Activated B cell treated with CpG ODN at 0.5 μM for 24 hours (primary cell): ENCODE data around the gene CFAP53. TPM values are rescaled to one million over a fixed set of nuclear protein-coding genes. Genes with fewer than 3 reads are reported as not detected.
"Not testable (repeated sequence)": the region's sequence is repeated elsewhere in the genome, so short reads cannot be mapped to it uniquely, and the experiment has no call there.

Experiments used
- ATAC-seq: fragments of 200-7000 bp; cut with Tn5 transposase; one replicate; pipeline ENCODE4 v1.10.0; 2021; ENCODE audit warnings: low read depth, mild to moderate bottlenecking, moderate library complexity
- CTCF ChIA-PET: fragments of 350-600 bp; sonication (Branson Sonifier 250); formaldehyde crosslinking; loops from one replicate; lab custom pipeline; 2021; ENCODE audit warnings: antibody characterized with exemption; lab: Charles Lee
- POLR2A ChIA-PET: fragments of 350-600 bp; sonication (Branson Sonifier 250); formaldehyde crosslinking; loops from one replicate; lab custom pipeline; 2021; ENCODE audit warnings: antibody characterized with exemption; lab: Charles Lee
- DNase-seq: peaks from one replicate; pipeline ENCODE4 v3.0.0; 2022
- H3K27ac Mint-ChIP-seq: one replicate; pipeline ENCODE4 v1.8.0; 2020; ENCODE audit warnings: mixed read lengths
- H3K27me3 Mint-ChIP-seq: one replicate; pipeline ENCODE4 v1.8.0; 2021; ENCODE audit warnings: mixed read lengths
- H3K36me3 Mint-ChIP-seq: one replicate; pipeline ENCODE4 v1.8.0; 2021; ENCODE audit warnings: low read depth, mixed read lengths
- H3K4me1 Mint-ChIP-seq: one replicate; pipeline ENCODE4 v1.8.0; 2021; ENCODE audit warnings: mixed read lengths
- H3K4me3 Mint-ChIP-seq: one replicate; pipeline ENCODE4 v1.8.0; 2020; ENCODE audit warnings: mild to moderate bottlenecking, mixed read lengths
- H3K9me3 Mint-ChIP-seq: one replicate; pipeline ENCODE4 v1.8.0; 2020; ENCODE audit warnings: mixed read lengths
- intact Hi-C: fragments of 100-400 bp; cut with micrococcal nuclease; formaldehyde crosslinking; loops from one replicate; pipeline ENCODE4 v1.15.1; 2024
- total RNA-seq: library from RNA; stranded (reverse); gene quantifications from 2 replicates; pipeline ENCODE4 v1.2.3, GENCODE V29; 2022
- TF ChIP-seq, protein P1 (sequence below): fragments of 200-600 bp; IDR thresholded peaks from one replicate; pipeline ENCODE4 v1.8.0; 2022; ENCODE audit warnings: antibody characterized with exemption, mild to moderate bottlenecking

CFAP53 gene
- total RNA-seq, 1 donor from 2014 or later: 0.29 TPM

DNA sequence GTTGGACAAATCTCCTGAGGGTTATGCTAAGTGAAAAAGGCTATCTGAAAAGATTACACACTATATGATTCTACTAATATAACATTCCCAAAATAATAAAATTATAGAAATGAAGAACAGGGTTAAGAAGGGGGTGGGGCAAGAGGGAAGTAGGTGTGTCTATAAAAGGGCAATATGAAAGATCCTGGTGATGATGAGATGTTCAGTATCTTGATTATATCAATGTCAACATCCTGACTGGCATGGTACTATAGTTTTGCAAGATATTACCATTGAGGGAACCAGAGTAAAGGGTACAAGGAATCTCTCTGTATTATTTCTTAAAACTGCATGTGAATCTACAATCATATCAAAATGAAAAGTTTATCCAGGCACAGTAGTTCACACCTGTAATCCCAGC, 16.7 kb downstream of the CFAP53 start:
- DNase-seq (no peak), ATAC-seq (no peak)
- no peak overlapping the region for H3K27ac Mint-ChIP-seq
- intact Hi-C loops: no loop called here
- H3K4me3 Mint-ChIP-seq: no peak overlapping the region
- TF ChIP-seq, protein P1, sequence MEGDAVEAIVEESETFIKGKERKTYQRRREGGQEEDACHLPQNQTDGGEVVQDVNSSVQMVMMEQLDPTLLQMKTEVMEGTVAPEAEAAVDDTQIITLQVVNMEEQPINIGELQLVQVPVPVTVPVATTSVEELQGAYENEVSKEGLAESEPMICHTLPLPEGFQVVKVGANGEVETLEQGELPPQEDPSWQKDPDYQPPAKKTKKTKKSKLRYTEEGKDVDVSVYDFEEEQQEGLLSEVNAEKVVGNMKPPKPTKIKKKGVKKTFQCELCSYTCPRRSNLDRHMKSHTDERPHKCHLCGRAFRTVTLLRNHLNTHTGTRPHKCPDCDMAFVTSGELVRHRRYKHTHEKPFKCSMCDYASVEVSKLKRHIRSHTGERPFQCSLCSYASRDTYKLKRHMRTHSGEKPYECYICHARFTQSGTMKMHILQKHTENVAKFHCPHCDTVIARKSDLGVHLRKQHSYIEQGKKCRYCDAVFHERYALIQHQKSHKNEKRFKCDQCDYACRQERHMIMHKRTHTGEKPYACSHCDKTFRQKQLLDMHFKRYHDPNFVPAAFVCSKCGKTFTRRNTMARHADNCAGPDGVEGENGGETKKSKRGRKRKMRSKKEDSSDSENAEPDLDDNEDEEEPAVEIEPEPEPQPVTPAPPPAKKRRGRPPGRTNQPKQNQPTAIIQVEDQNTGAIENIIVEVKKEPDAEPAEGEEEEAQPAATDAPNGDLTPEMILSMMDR: no peak
- no peaks in the 10 kb centered on the region for H3K36me3 Mint-ChIP-seq
- ChIA-PET CTCF (interaction anchor here (1.5 kb wide), 1 partner anchor 107 kb away, joined by 4 read pairs; no protein-coding TSS in a partner anchor), POLR2A (no interaction called here)
- H3K9me3 Mint-ChIP-seq: no peaks in the 10 kb centered on the region
- H3K27me3 Mint-ChIP-seq: peaks cover 3% of the 10 kb centered on the region
- no peaks in the 10 kb centered on the region for H3K4me1 Mint-ChIP-seq

DNA sequence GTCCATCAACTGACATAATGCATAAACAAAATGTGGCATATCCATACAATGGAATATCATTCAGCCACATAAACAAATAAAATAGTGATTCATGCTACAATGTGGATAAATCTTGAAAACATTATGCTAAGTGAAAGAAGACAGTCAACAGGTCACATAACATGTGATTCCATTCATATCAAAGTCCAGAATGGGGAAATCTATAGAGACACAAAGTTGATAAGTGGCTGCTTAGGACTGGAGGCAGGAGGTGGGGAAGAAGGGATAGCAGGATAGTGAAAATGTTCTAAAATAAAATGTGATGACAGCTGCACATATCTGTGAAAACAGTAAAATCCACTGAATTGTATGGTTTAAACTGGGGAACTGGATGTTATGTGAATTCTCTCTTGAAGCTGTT, 18.7 kb downstream of the CFAP53 start:
- TF ChIP-seq, protein P1: no peak
- H3K27me3 Mint-ChIP-seq: peaks cover 3% of the 10 kb centered on the region
- ChIA-PET CTCF (no interaction called here), POLR2A (no interaction called here)
- H3K36me3 Mint-ChIP-seq: no peaks in the 10 kb centered on the region
- H3K4me1 Mint-ChIP-seq: no peaks in the 10 kb centered on the region
- H3K4me3 Mint-ChIP-seq: no peak overlapping the region
- ATAC-seq (no peak), DNase-seq (no peak)
- no peak overlapping the region for H3K27ac Mint-ChIP-seq
- intact Hi-C loops: no loop called here
- H3K9me3 Mint-ChIP-seq: no peaks in the 10 kb centered on the region

DNA sequence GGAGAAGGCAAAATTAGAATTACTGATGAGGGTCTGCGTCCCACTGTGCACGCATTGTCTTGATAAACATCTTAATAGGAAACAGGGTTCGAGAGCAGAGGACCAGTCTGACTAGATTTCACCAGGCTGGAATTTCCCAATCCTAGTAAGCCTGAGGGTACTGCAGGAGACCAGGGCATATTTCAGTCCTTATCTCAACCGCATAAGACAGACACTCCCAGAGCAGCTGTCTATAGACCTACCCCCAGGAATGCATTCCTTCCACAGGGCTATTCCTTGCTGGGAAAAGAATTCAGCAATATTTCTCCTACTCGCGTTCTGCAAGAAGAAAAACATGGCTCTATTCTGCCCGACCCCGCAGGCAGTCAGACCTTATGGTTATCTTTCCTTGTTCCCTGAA, 24.5 kb downstream of the CFAP53 start:
- H3K4me1 Mint-ChIP-seq, ATAC-seq, H3K27me3 Mint-ChIP-seq, DNase-seq, H3K27ac Mint-ChIP-seq, POLR2A ChIA-PET, CTCF ChIA-PET, intact Hi-C loops, H3K4me3 Mint-ChIP-seq, H3K36me3 Mint-ChIP-seq: not testable (repeated sequence)
- H3K9me3 Mint-ChIP-seq: peaks cover 13% of the 10 kb centered on the region

DNA sequence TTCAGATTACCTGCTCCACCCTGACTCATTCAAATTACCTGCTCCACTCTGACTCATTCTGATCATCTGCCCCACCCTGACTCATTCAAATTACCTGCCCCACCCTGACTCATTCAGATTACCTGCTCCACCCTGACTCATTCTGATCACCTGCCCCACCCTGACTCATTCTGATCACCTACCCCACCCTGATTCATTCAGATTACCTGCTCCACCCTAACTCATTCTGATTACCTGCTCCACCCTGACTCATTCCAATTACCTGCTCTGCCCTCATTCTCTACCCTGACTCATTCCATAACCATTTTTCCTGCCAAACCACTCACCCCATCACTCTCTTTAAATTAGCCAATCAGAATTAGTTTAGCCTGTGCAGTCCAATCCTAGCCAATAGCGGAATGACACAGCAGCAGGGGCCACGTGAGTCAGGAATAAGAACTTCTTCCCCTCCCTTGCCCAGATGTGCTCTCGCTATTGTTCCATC, 26.2 kb downstream of the CFAP53 start:
- Mint-ChIP-seq H3K4me1 (peaks cover 5% of the 10 kb centered on the region), H3K9me3 (peaks cover 13% of the 10 kb centered on the region), H3K27me3 (peaks cover 2% of the 10 kb centered on the region), H3K4me3 (no peak overlapping the region), H3K27ac (no peak overlapping the region), H3K36me3 (peaks cover 6% of the 10 kb centered on the region)
- ATAC-seq: no peak
- DNase-seq: no peak
- CTCF ChIA-PET: no interaction called here
- POLR2A ChIA-PET: no interaction called here
- TF ChIP-seq, protein P1: no peak
- intact Hi-C loops: no loop called here

DNA sequence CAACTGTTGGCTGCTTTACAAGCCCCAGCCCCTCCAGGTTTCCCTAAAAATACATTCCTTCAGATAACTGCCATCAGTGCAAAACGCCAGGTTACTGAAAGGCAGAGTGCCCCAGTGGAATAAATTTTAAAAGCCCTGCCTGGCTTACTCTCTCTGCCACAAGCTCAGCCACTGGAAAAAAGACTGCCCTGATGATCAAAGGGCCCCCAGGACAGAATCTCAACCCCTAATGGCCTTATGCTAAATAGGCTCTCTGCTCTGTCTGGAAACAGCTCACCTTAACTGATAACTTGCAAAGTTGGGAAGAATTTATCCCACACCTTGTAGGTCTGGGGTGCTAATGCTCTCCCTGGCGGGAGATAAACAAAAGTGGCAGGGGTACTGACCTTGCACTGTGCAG, 33.9 kb downstream of the CFAP53 start:
- no peak for ATAC-seq
- POLR2A ChIA-PET: interaction anchor here (0.6 kb wide), 1 partner anchor 33 kb away, joined by 3 read pairs; no protein-coding TSS in a partner anchor
- Mint-ChIP-seq H3K4me1 (peaks cover 8% of the 10 kb centered on the region), H3K4me3 (no peak overlapping the region), H3K27me3 (peaks cover 16% of the 10 kb centered on the region), H3K36me3 (no peaks in the 10 kb centered on the region), H3K27ac (no peak overlapping the region), H3K9me3 (no peaks in the 10 kb centered on the region)
- intact Hi-C loops: no loop called here
- CTCF ChIA-PET: interaction anchor here (0.9 kb wide), 1 partner anchor 14 kb away, joined by 5 read pairs; no protein-coding TSS in a partner anchor
- DNase-seq: no peak
- TF ChIP-seq, protein P1: no peak

DNA sequence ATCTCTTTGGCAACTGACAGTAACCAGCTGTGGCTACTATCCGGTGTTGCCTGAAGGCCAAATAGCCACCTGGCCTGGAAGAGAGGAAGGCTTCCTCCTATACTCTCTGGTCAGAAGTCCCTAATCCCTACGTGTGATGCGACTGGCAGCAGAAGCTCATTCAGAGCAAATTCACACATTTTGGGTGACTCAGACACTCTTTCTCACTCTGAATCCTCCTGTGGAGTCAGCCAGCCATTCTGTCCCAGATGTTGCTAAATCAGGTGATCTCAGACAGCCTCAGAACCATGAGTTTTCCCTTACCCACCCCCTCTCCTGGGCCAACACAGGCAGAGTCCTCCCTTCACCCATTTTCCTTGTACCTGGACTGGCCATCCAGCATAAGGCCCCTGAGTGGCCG, 34.7 kb downstream of the CFAP53 start:
- Mint-ChIP-seq H3K4me1 (peaks cover 8% of the 10 kb centered on the region), H3K27me3 (peaks cover 16% of the 10 kb centered on the region), H3K27ac (no peak overlapping the region), H3K4me3 (no peak overlapping the region), H3K9me3 (no peaks in the 10 kb centered on the region), H3K36me3 (no peaks in the 10 kb centered on the region)
- ATAC-seq: no peak
- intact Hi-C loops: no loop called here
- ChIA-PET POLR2A (no interaction called here), CTCF (no interaction called here)
- no peak for DNase-seq
- TF ChIP-seq, protein P1: no peak

DNA sequence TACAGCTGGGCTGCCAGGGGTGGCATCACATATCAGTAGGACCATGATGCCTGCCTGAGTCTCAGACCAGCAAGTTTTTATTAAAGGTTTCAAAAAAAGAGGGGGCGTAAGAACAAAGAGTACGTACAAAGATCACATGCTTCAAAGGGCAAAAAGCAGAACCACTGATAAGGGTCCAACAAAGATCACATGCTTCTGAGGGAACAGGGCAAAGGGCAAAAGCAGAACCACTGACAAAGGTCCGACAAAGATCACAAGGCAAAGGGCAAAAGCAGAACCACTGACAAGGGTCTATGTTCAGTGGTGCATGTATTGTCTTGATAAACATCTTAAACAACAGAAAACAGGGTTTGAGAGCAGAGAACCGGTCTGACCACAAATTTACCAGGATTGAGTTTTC, 46.0 kb downstream of the CFAP53 start:
- CTCF ChIA-PET: interaction anchor here (0.9 to 7.9 kb wide), 2 partner anchors 48 to 135 kb away, joined by 5 to 149 read pairs; no protein-coding TSS in a partner anchor
- peaks cover 28% of the 10 kb centered on the region for H3K27me3 Mint-ChIP-seq

More for the DNA sequence above, 46.0 kb downstream of the CFAP53 start:
- H3K4me3 Mint-ChIP-seq, POLR2A ChIA-PET, H3K4me1 Mint-ChIP-seq, DNase-seq, intact Hi-C loops, H3K36me3 Mint-ChIP-seq, H3K27ac Mint-ChIP-seq, ATAC-seq: not testable (repeated sequence)
- peaks cover 10% of the 10 kb centered on the region for H3K9me3 Mint-ChIP-seq
